Measurements from ENCODE around the gene TTLL12.

TTLL12 gene

GRCh38 chr22:43186272-43187170 lies at the start of gene TTLL12:
TTLL12 (minus strand) TSS chr22:43187134; CDS start chr22:43187069, 65 bp downstream.
- DNase-seq, result peak; percentile 70

- DNase-seq, result peak; percentile 10
Measured at GRCh38 chr22:43235445-43236409, 48.8 kb upstream of the TTLL12 start.

- no peak for DNase-seq
Measured at GRCh38 chr22:43234264-43234988, 47.5 kb upstream of the TTLL12 start.

GRCh38 chr22:43233529-43233928 lies 46.6 kb upstream of the TTLL12 start:
- DNase-seq, result no peak

GRCh38 chr22:43232445-43232844 lies 45.5 kb upstream of the TTLL12 start:
- DNase-seq, result no peak

GRCh38 chr22:43231724-43232034 lies 44.7 kb upstream of the TTLL12 start:
- peak; percentile 25 for DNase-seq

GRCh38 chr22:43230971-43231723 lies 44.2 kb upstream of the TTLL12 start:
- peak; percentile 83 for DNase-seq

GRCh38 chr22:43230571-43230970 lies 43.6 kb upstream of the TTLL12 start:
- no peak for DNase-seq

- DNase-seq, result no peak
Measured at GRCh38 chr22:43228863-43229262, 41.9 kb upstream of the TTLL12 start.

- peak; percentile 56 for DNase-seq
Measured at GRCh38 chr22:43228330-43228729, 41.4 kb upstream of the TTLL12 start.

GRCh38 chr22:43227239-43227630 lies 40.3 kb upstream of the TTLL12 start:
- DNase-seq, result peak; percentile 84

- DNase-seq, result no peak
Measured at GRCh38 chr22:43226377-43227238, 39.7 kb upstream of the TTLL12 start.

- no peak for DNase-seq
Measured at GRCh38 chr22:43225609-43226008, 38.7 kb upstream of the TTLL12 start.

- DNase-seq, result no peak
Measured at GRCh38 chr22:43222987-43223386, 36.1 kb upstream of the TTLL12 start.

GRCh38 chr22:43222262-43222661 lies 35.3 kb upstream of the TTLL12 start:
- no peak for DNase-seq

- DNase-seq, result no peak
Measured at GRCh38 chr22:43220625-43221380, 33.9 kb upstream of the TTLL12 start.

- no peak for DNase-seq
Measured at GRCh38 chr22:43218786-43219185, 31.9 kb upstream of the TTLL12 start.

GRCh38 chr22:43217285-43218030 lies 30.5 kb upstream of the TTLL12 start:
- DNase-seq, result no peak

- peak; percentile 90 for DNase-seq
Measured at GRCh38 chr22:43216738-43217137, 29.8 kb upstream of the TTLL12 start.

- no peak for DNase-seq
Measured at GRCh38 chr22:43213962-43214361, 27.0 kb upstream of the TTLL12 start.
